HepG2 (cell line): ENCODE measurements around the gene CLDN19. TPM values are rescaled to one million over a fixed set of nuclear protein-coding genes. Genes with fewer than 3 reads are reported as not detected.
A peak's percentile ranks its signal among the peaks of the same experiment; 100 is the strongest.

Experiments
- ARID4A ChIP-seq: sonication (generic); formaldehyde crosslinking; IDR thresholded peaks from 2 replicates; pipeline ENCODE4 v1.5.0; 2020; ENCODE audit warnings: mild to moderate bottlenecking, missing genetic modification reagents, borderline replicate concordance
- GRHL1 ChIP-seq: sonication (generic); formaldehyde crosslinking; conservative IDR thresholded peaks from 2 replicates; pipeline ENCODE4 v1.8.0; 2022; ENCODE audit warnings: missing genetic modification reagents
- JARID2 ChIP-seq: sonication (generic); formaldehyde crosslinking; IDR thresholded peaks from 2 replicates; pipeline ENCODE4 v1.8.1; 2023; ENCODE audit warnings: missing genetic modification reagents, inconsistent platforms; ENCODE audit not compliant: insufficient replicate concordance
- KLF15 ChIP-seq: sonication (generic); formaldehyde crosslinking; IDR thresholded peaks from 2 replicates; pipeline ENCODE4 v1.8.1; 2023; ENCODE audit warnings: borderline replicate concordance, mild to moderate bottlenecking, inconsistent platforms, missing genetic modification reagents, mixed read lengths
- MTERF4 ChIP-seq: sonication (generic); formaldehyde crosslinking; IDR thresholded peaks from 2 replicates; pipeline ENCODE4 v1.8.0; 2023; ENCODE audit warnings: mild to moderate bottlenecking, missing genetic modification reagents
- NR0B2 ChIP-seq: sonication (generic); formaldehyde crosslinking; IDR thresholded peaks from 2 replicates; pipeline ENCODE4 v1.4.0; 2020; ENCODE audit warnings: mild to moderate bottlenecking, missing genetic modification reagents
- NR2F1 ChIP-seq, 2 experiments: fragments of 450-650 bp in 1 of 2; formaldehyde crosslinking in 1 of 2; IDR thresholded peaks; 2 replicates each; pipeline versions ENCODE4 v1.5.0 to v1.6.1; 2016 to 2020; ENCODE audit warnings: mild to moderate bottlenecking in 1 of 2, missing compliant biosample characterization in 1 of 2, missing genetic modification reagents in 1 of 2, moderate library complexity in 1 of 2
- PHF8 ChIP-seq: sonication (generic); formaldehyde crosslinking; IDR thresholded peaks from 2 replicates; pipeline ENCODE4 v1.5.0; 2020; ENCODE audit warnings: missing genetic modification reagents
- TBP ChIP-seq: sonication (generic); formaldehyde crosslinking; IDR thresholded peaks from 2 replicates; pipeline ENCODE4 v1.5.0; 2020; ENCODE audit warnings: missing genetic modification reagents
- TSC22D2 ChIP-seq: sonication (generic); formaldehyde crosslinking; IDR thresholded peaks from 2 replicates; pipeline ENCODE4 v1.5.1; 2020; ENCODE audit warnings: missing genetic modification reagents, mild to moderate bottlenecking, borderline replicate concordance
- YEATS2 ChIP-seq: sonication (generic); formaldehyde crosslinking; IDR thresholded peaks from 2 replicates; pipeline ENCODE4 v1.4.0; 2020; ENCODE audit warnings: missing genetic modification reagents, borderline replicate concordance
- ZBTB1 ChIP-seq: sonication (generic); formaldehyde crosslinking; IDR thresholded peaks from 2 replicates; pipeline ENCODE4 v1.4.0; 2020; ENCODE audit warnings: missing genetic modification reagents, borderline replicate concordance
- ZBTB14 ChIP-seq: sonication (generic); formaldehyde crosslinking; IDR thresholded peaks from 2 replicates; pipeline ENCODE4 v1.4.0; 2020; ENCODE audit warnings: missing genetic modification reagents
- ZBTB38 ChIP-seq: sonication (generic); formaldehyde crosslinking; IDR thresholded peaks from 2 replicates; pipeline ENCODE4 v1.5.1; 2020; ENCODE audit warnings: mild to moderate bottlenecking, missing genetic modification reagents
- ZBTB42 ChIP-seq: sonication (generic); formaldehyde crosslinking; IDR thresholded peaks from 2 replicates; pipeline ENCODE4 v1.5.0; 2020; ENCODE audit warnings: mild to moderate bottlenecking, missing genetic modification reagents
- ZNF234 ChIP-seq: sonication (generic); formaldehyde crosslinking; conservative IDR thresholded peaks from 2 replicates; pipeline ENCODE4 v1.5.1; 2020; ENCODE audit warnings: mild to moderate bottlenecking, missing genetic modification reagents
- ZNF577 ChIP-seq: sonication (generic); formaldehyde crosslinking; IDR thresholded peaks from 2 replicates; pipeline ENCODE4 v1.4.0; 2020; ENCODE audit warnings: mild to moderate bottlenecking, low read depth, missing genetic modification reagents, borderline replicate concordance
- ZNF746 ChIP-seq: sonication (generic); formaldehyde crosslinking; IDR thresholded peaks from 2 replicates; pipeline ENCODE4 v1.8.0; 2022; ENCODE audit warnings: mild to moderate bottlenecking, missing genetic modification reagents
- ZNF792 ChIP-seq: IDR thresholded peaks from 2 replicates; pipeline ENCODE4 v1.6.1; 2016
- ZNF841 ChIP-seq: sonication (generic); formaldehyde crosslinking; IDR thresholded peaks from 2 replicates; pipeline ENCODE4 v1.8.1; 2023; ENCODE audit warnings: missing genetic modification reagents, borderline replicate concordance
- polyA plus RNA-seq, 8 experiments: library from polyadenylated mRNA; depleted of rRNA in 3 of 8; stranded (reverse) in 7 of 8; unstranded in 1 of 8; fragments of >200 nt; fragmentation: Illumina TruSeq in 4 of 8; extraction: Trizol in 4 of 8; gene quantifications; 2 replicates each; pipeline versions ENCODE4 v1.2.1 to v1.2.3, GENCODE V29; 2011 to 2016; ENCODE audit warnings: low read depth in 4 of 8, missing spikeins in 1 of 8, mixed read lengths in 1 of 8; ENCODE audit not compliant: insufficient read depth in 1 of 8
- total RNA-seq, 5 experiments: library from RNA; depleted of rRNA; stranded (reverse); fragments of >200 nt; fragmentation: Illumina TruSeq; extraction: Trizol; gene quantifications; 2 replicates each; pipeline ENCODE4 v1.2.3, GENCODE V29; 2016; ENCODE audit warnings: low read depth in 1 of 5

The CLDN19 gene
- total and polyA plus RNA-seq, 2 of the 13 experiments (the other 11 are each of a cell fraction or from before 2014, with no cell fraction given): 5.0 to 7.6 TPM

GRCh38 chr1:42765832-42766740 is 26.1 kb upstream of the CLDN19 start (continued):
- TF ChIP-seq KLF15: no peak
- TF ChIP-seq ARID4A (CRISPR knock-in tag): no peak; the same call in 1 of the 2 replicates
- no peak for TF ChIP-seq GRHL1 (CRISPR knock-in tag)
- TF ChIP-seq ZBTB1: no peak
- TF ChIP-seq ZNF792 (CRISPR knock-in tag): peak; percentile 51; the same call in 1 of the 2 replicates
- TF ChIP-seq TSC22D2 (CRISPR knock-in tag): no peak
- TF ChIP-seq ZNF746 (CRISPR knock-in tag): no peak
- TF ChIP-seq NR0B2 (CRISPR knock-in tag): no peak; the same call in 1 of the 2 replicates
- TF ChIP-seq YEATS2 (CRISPR knock-in tag): peak; percentile 28; the same call in 1 of the 2 replicates
- no peak for TF ChIP-seq NR2F1 (CRISPR knock-in tag; IDR thresholded peaks at IDR 0.05)
- no peak for TF ChIP-seq MTERF4
- TF ChIP-seq TBP (CRISPR knock-in tag): no peak
- TF ChIP-seq PHF8 (CRISPR knock-in tag): peak; percentile 6; the same call in 1 of the 2 replicates
- TF ChIP-seq ZNF577 (CRISPR knock-in tag): no peak
- no peak for TF ChIP-seq ZNF234 (CRISPR knock-in tag)
- no peak for TF ChIP-seq JARID2 (CRISPR knock-in tag)
- no peak for TF ChIP-seq ZBTB42 (CRISPR knock-in tag)
- TF ChIP-seq ZBTB38 (CRISPR knock-in tag): no peak
- no peak for TF ChIP-seq ZBTB14 (CRISPR knock-in tag)
- TF ChIP-seq ZNF841: no peak
